Suprapubic skin (tissue), 3 donors: Measurements from ENCODE around the gene TPK1.

Experiments
- CTCF ChIP-seq, 2 donors: fragments of 200-600 bp in 1 of 2; fragments of 450-650 bp in 1 of 2; sonication (generic) in 1 of 2; IDR thresholded peaks; one replicate each; pipeline ENCODE4 v1.5.1; 2016 to 2019; ENCODE audit warnings: antibody characterized with exemption in 2 of 2, mild to moderate bottlenecking in 1 of 2, moderate library complexity in 1 of 2
- EP300 ChIP-seq: sonication (generic); formaldehyde crosslinking; IDR thresholded peaks from one replicate; pipeline ENCODE4 v1.6.1; 2017; ENCODE audit warnings: antibody characterized with exemption
- POLR2A ChIP-seq, 2 donors: fragments of 450-650 bp; IDR thresholded peaks; one replicate each; pipeline ENCODE4 v1.6.1; 2017; ENCODE audit warnings: antibody characterized with exemption in 2 of 2, mild to moderate bottlenecking in 2 of 2, moderate library complexity in 2 of 2

GRCh38 chr7:144671429-144671828 lies 164.4 kb downstream of the TPK1 start:
- TF ChIP-seq POLR2A (IDR thresholded peaks at IDR 0.05) (no peak), CTCF (IDR thresholded peaks at IDR 0.05) (no peak), EP300 (no peak)
